NCI-H82 treated with DMSO at 0.1 percent for 48 hours (cell line): ENCODE measurements around the gene PRAMEF6.
"Not testable (repeated sequence)": the region's sequence is repeated elsewhere in the genome, so short reads cannot be mapped to it uniquely, and the experiment has no call there.

Experiments used
- DNase-seq: peaks from one replicate; lab custom pipeline; 2025; ENCODE audit not compliant: unreplicated experiment; lab: John Stamatoyannopoulos, UW

The PRAMEF6 gene

DNA sequence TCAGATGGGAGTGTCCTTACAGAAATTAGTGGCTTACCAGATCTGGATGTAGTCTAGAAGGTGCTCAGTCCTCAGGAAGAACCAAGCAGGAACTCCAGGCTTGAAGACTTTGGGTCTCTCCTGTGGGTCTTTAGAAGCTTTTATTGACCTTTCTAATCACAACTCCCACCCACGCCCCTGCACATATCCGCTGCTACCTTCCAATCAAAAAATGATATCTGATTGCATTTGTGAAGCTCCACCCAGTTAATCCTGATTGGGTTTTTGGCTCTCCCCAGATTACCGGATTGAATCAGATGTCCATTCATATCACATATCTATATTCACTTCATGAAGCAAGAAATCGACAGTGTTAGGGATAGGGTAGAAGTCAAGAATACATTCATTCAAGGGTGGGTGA, at the start of gene PRAMEF6:
TSS of gene PRAMEF6 (minus strand) at position 101 of the 400 bp plus-strand sequence. CDS start 5,062 bp downstream, outside the sequence.
- DNase-seq = not testable (repeated sequence)

DNA sequence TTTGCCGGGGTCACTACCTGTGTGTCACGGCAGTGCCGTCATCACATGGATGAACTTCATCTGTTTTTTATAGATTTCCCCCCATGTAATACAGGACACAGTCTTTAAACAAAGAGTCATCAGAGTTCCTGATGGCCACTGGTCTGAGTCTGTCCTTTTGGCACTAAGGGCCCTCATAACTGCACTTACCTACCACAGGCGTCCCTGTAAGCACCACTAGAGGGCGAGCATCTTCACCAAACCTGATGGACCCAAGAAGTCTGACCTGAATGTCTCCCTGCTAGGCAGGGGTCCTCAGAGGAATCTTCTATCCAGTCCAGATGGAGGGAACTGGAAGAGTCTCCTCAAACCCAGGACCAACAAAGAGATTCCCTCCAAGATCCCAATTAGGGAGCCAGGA, 23.0 kb downstream of the PRAMEF6 start:
- DNase-seq = not testable (repeated sequence)

DNA sequence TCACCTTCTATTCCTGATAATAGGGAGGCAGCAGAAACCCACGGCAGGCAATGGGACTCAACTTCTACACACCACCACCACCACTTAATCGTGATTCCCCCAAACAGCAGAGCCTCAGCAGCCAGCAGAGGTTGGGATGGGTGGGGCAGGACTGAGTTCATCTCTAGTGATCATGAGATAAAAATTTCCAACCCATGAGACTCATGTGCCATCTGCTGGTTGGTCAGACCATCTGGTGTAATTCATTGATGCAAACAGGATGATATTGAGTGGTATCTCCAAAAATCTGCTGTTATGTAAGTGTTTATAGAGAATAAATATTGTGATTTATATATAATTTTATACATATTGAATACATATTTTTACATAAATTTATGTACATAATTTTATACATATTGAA, 25.6 kb downstream of the PRAMEF6 start:
- DNase-seq = not testable (repeated sequence)

DNA sequence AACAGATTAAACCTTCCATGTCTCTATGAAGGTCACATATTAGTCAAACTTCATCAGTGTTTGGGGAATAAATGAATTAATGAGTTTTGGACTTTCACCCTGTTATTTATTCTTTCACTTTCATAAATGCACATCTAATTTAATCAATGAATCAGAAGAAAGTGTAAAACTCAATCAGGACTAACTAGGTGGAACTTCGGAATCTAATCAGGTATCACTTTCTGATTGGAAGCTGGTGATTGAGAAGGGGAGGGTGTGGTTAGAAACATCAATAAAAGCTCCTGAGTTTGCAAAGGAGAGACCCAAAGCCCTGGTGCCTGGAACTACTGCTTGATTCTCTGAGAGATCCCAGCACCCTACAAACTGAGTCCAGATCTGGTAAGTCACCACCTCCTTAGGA, 31.1 kb downstream of the PRAMEF6 start, which contains the start of gene PRAMEF7:
TSS of gene PRAMEF7 (plus strand) at position 301 of the 400 bp plus-strand sequence. CDS start 1,083 bp downstream, outside the sequence.
- not testable (repeated sequence) for DNase-seq

DNA sequence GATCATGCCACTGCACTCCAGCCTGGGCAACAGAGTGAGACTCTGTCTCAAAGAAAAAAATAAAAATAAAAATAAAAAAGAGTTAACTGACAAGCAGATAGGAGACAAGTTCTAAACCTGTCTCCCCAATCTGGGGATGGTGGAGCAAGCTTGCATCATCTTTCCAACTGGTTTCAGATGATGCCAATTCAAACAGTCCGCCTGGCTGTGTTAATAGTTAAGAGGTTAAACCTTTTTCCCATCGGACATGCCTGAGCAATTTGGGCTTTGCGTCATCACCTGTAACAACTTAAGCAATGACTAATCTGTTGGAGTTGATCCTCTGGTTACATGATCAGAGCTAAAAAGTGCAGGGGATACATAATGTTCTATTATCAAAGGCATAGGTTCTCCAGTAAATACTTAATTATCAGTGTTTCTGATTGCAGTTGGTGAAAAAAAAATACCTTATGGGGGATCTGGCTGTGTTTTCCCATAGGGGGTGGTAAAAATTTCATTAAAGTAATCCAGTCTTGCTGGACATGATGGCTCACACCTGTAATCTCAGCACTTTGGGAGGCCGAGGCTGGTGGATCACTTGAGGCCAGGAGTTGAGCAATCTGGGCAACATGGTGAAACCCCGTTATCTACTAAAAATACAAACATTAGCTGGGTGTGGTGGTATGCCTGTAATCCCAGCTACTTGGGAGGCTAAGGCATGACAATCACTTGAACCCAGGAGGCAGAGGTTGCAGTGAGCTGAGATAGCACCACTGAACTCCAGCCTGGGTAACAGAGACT, 43.4 kb downstream of the PRAMEF6 start:
- DNase-seq = not testable (repeated sequence)

DNA sequence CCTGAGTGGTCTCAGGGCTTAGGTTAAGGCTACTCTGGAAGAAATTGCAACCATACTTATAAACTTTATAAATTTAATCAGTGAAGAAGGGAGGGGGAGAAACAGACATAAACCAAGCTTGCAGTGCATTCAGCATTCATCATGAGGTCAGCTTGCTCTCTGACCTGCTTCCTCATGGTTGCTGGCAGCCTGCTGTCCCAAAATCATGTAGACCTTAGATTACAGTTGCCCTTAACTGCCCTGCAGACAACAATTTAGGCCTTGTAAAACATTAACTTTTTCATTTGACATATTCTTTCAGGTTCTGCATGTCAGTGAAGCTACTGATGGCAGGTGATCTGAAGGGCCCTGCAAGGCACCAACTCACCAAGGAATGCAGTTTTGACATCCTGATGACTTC, 48.2 kb downstream of the PRAMEF6 start:
- DNase-seq = not testable (repeated sequence)

DNA sequence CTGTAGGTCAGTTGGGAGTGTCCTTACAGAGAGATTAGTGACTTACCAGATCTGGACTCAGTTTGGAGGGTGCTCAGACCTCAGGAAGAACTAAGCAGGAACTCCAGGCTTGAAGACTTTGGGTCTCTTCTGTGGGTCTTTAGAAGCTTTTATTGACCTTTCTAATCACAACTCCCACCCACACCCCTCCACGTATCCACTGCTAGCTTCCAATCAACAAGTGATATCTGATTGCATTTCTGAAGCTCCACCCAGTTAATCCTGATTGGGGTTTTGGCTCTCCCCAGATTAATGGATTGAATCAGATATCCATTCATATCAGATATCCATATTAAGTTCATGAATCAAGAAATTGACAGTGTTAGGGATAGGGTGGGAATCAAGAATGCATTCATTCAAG, 49.2 kb downstream of the PRAMEF6 start, which contains the start of gene PRAMEF10:
TSS of gene PRAMEF10 (minus strand) at position 101 of the 400 bp plus-strand sequence. CDS start 2,423 bp downstream, outside the sequence.
- not testable (repeated sequence) for DNase-seq
